GM12873 (cell line): ENCODE measurements around the gene MEG3.

ENCODE experiments used
- TF ChIP-seq, protein P1 (sequence below): IDR thresholded peaks from 2 replicates; pipeline ENCODE4 v1.5.1; 2012; ENCODE audit warnings: low read depth, mild to moderate bottlenecking, moderate library complexity, low read length, control low read depth; ENCODE audit not compliant: insufficient read depth; ENCODE audit errors: missing control alignments

The MEG3 gene

DNA sequence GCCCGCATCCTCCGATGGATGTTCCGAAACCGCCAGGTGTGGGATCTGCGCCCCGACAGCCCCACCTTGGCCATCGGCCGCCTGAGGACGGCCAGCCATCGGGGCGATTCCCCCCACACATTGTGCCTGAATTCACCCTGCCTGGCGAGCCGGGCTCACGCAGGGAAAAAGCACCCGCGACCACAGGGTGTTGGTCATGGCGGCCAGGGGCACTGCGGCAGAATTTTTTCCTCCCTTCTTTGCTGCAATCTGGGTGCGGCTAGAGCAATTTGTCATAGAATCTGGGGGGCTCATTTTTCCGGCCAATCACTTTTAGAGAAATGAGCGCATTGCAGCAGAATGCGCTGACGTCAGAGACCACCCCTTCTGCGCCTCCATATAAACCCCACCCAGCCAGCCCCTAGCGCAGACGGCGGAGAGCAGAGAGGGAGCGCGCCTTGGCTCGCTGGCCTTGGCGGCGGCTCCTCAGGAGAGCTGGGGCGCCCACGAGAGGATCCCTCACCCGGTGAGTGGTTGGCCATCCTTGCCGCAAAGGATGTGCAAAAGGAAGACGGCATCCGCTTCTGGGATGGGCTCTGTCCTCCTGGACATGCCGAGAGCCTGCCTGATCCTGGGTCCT is at the start of gene MEG3:
Gene MEG3, plus strand, starts transcription at position 406 of the 619 bp plus-strand sequence.
- TF ChIP-seq, protein P1, sequence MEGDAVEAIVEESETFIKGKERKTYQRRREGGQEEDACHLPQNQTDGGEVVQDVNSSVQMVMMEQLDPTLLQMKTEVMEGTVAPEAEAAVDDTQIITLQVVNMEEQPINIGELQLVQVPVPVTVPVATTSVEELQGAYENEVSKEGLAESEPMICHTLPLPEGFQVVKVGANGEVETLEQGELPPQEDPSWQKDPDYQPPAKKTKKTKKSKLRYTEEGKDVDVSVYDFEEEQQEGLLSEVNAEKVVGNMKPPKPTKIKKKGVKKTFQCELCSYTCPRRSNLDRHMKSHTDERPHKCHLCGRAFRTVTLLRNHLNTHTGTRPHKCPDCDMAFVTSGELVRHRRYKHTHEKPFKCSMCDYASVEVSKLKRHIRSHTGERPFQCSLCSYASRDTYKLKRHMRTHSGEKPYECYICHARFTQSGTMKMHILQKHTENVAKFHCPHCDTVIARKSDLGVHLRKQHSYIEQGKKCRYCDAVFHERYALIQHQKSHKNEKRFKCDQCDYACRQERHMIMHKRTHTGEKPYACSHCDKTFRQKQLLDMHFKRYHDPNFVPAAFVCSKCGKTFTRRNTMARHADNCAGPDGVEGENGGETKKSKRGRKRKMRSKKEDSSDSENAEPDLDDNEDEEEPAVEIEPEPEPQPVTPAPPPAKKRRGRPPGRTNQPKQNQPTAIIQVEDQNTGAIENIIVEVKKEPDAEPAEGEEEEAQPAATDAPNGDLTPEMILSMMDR: no peak

DNA sequence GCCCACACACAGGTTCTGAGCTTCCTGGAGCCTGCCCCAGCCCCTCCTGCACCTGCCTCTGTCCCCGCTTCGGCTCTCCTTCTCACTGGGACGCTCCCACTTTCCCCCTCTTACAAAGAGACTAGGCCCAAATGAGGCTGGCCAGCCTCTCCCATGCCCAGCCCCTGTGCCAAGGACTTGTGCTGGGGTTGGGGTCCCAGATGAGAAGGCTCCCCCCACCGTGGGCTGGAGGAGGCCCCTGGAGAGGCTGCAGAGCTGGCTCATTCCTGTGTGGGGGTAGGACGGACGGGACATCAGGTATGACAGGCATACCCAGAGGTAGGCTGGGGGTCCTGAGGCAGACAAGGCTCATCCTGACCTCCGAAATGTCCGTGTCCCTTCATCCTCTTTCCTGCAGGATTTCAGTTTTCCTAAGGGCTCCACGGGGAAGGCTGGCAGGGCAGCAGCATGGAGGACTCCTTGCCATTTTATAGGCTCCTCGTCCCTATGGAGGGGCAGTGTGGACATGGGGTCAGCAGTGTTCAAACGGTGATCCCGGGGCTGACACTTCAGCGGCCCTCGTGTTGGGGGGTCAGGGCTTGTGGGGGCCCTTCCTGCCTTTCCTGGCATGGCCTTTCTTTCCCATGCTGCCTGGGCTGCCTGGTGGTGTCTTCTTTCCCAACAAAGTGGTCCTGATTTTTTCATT is 49.1 kb upstream of the MEG3 start:
- TF ChIP-seq, protein P1: no peak

DNA sequence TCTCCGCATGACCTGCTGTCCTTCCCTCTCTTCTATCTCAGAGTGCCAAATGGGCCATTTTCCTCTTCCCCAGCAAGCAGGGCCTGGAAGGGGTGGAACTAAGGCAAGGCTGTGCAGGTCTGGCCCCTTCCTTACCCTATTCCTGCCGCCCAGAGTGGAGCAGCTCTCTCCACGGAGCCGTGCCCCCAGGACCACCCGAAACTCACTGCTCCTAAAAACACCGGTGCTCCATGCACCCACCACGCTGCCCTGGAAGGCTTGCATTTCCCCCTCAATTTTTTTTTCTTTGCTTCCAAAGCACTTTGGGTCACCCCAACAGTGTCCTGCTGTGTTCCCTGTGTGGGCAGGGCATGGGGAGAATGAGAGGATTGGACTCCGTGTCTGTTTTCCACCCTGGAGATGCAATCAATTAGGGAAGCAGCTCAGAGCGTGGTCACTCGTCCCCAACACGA is 48.5 kb upstream of the MEG3 start:
- TF ChIP-seq, protein P1: no peak

DNA sequence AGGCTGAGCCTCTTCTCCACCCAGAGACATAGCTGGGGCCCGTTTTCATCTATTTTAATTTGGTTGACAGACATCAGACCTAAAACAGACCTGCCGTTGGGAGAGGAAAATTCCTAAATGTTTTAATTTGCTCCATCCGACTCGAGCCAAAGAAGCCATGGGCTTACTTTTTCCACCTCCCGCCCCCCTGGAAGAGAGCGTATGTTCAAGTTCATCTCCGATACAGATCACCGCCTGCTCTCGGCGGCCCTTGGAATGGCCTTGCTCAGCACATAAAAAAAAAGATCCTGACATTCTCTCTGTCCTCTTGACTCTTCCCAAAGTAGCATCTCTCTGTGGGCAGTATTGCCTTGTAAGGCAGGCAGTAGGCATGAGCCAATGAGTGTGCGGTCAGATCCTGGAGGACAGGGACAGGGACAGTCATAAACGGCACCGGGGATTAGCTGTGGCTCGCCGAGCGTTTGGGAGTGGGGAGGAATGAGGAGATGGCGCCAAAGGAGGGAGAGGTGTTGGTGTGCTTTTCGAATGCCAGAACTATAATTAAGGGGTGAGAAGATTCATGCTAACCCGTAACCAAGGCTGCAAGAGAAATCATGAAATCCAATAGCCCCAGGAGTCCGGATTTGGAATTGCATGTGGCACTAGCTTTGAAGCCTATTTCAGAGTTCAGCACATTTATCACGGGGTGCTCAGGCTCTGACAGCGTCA is 47.9 kb upstream of the MEG3 start:
- TF ChIP-seq, protein P1: no peak

DNA sequence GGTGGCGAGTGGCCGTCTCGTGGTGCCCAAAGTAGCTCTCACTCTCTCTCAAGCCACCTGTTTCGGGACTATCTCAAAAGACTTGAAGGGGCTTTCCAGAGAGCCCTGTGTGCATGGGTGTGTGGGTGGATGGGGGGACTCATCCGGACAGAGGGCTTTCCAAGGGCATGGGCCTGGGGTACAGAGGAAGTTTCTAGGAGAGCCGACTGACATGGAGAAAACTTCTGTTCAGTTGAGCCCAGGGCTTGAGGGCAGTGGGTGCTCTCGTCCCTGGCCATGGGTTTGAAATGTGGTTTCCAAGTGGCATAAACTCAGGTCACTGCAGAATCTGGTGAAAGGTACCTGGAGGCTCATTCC is 47.4 kb upstream of the MEG3 start:
- TF ChIP-seq, protein P1: no peak

DNA sequence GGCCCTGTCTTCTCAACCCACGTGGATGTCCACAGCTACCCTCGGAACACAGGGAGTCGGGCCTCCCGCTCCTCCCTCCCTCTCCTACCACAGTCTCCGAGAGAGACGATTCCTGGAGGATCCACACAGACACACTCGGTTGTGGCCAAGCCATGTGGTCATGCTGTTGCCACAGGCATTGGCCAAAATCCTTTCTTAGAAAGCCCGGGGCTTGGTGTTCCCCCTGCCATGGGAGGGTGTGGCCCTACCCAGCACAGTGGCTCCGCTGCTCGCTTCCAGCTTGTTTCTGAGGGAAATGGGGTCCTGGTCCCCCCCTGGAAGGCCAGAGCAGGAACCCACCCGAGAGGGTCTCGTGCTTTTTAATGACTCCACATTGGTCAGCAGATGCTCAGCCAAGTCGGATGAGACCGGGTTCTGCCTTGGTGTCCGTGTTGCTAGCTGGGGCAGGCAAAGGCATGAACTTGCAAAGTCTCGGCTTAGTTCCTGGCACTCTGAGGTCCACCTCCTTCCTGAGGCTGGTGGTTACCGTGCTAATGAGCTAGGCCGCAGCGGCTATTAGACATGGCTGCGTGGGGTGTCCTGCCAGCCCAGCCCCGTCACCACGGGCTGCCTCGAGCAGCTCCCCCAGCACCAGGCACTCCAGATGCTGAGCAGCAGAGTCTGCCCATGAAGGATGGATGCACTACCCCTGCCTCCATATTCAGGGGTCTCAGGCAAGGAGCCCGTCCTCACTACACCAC is 46.8 kb upstream of the MEG3 start:
- TF ChIP-seq, protein P1: no peak

DNA sequence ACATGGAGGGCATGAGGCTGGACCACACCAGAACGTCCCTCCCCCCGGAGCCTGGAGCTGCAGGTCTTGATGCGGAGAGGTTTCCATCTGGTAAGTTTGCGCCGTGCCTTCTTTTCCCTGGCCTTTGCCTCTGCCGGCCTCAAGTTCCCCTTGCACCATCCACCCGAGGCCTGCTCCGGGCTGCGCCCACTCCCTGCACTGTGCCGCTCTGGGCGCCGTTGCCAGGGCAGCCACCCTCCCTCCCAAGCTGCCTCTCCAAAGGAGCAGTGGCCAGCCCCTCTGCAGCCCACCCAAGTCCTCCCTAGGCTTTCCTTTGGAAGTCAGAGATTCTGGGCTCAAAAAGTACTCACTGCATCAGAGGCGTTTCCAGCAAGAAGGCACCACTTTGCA is 46.2 kb upstream of the MEG3 start:
- TF ChIP-seq, protein P1: no peak
